ENCODE measurements around the gene FAM217A. TPM values are rescaled to one million over a fixed set of nuclear protein-coding genes. Genes with fewer than 3 reads are reported as not detected.

Gene FAM217A
- total RNA-seq, 1 experiment from 2014 or later = not detected

- Mint-ChIP-seq H3K9me3 (ENCODE audit: unreplicated experiment) (no peaks in the 10 kb centered on the region), H3K27me3 (ENCODE audit: insufficient read depth, unreplicated experiment) (no peaks in the 10 kb centered on the region), H3K27ac (ENCODE audit: unreplicated experiment) (no peak overlapping the region), H3K4me1 (ENCODE audit: low read depth, unreplicated experiment) (peaks cover 11% of the 10 kb centered on the region), H3K36me3 (ENCODE audit: insufficient read depth, unreplicated experiment) (no peaks in the 10 kb centered on the region), H3K4me3 (ENCODE audit: unreplicated experiment) (no peak overlapping the region)
- no peaks in the 10 kb centered on the region for H3K27me3 ChIP-seq (replicated peaks; ENCODE audit: control insufficient read depth, insufficient read depth, low read length)
- H3K4me3 ChIP-seq (ENCODE audit: low read depth, low read length) = no peak overlapping the region
- no TSS peak for BruUV-seq (replicated peaks)
- H3K36me3 ChIP-seq (ENCODE audit: control insufficient read depth, insufficient read depth, low read length) = no peaks in the 10 kb centered on the region
- DNase-seq = no peak
- peaks cover 7% of the 10 kb centered on the region; the same call in 1 of the 2 replicates for H3K4me1 ChIP-seq
- ChIA-PET CTCF (no interaction called here), POLR2A (no interaction called here)
- no peak for TF ChIP-seq CTCF (IDR thresholded peaks at IDR 0.05; ENCODE audit: insufficient read depth in 1 of 2, low read depth in 1 of 2, low read length in 1 of 2, severe bottlenecking in 1 of 2, unreplicated experiment in 1 of 2)
- intact Hi-C loops (cut with micrococcal nuclease; ENCODE audit: unreplicated experiment) = no loop called here
- H3K9me3 ChIP-seq = no peaks in the 10 kb centered on the region
These were observed 29.7 kb upstream of the FAM217A start for GRCh38 chr6:4108561-4109093.

- no TSS peak for BruUV-seq (replicated peaks)
- no peak for TF ChIP-seq CTCF (IDR thresholded peaks at IDR 0.05; ENCODE audit: insufficient read depth in 1 of 2, low read depth in 1 of 2, low read length in 1 of 2, severe bottlenecking in 1 of 2, unreplicated experiment in 1 of 2)
- Histone ChIP-seq H3K4me3 (ENCODE audit: low read depth, low read length) (no peak overlapping the region), H3K4me1 (peaks cover 7% of the 10 kb centered on the region; the same call in 1 of the 2 replicates), H3K27me3 (replicated peaks; ENCODE audit: control insufficient read depth, insufficient read depth, low read length) (no peaks in the 10 kb centered on the region), H3K36me3 (ENCODE audit: control insufficient read depth, insufficient read depth, low read length) (no peaks in the 10 kb centered on the region), H3K9me3 (no peaks in the 10 kb centered on the region)
- Mint-ChIP-seq H3K4me1 (ENCODE audit: low read depth, unreplicated experiment) (peaks cover 11% of the 10 kb centered on the region), H3K27ac (ENCODE audit: unreplicated experiment) (no peak overlapping the region), H3K9me3 (ENCODE audit: unreplicated experiment) (no peaks in the 10 kb centered on the region), H3K4me3 (ENCODE audit: unreplicated experiment) (no peak overlapping the region), H3K27me3 (ENCODE audit: insufficient read depth, unreplicated experiment) (no peaks in the 10 kb centered on the region), H3K36me3 (ENCODE audit: insufficient read depth, unreplicated experiment) (no peaks in the 10 kb centered on the region)
- DNase-seq = no peak
- POLR2A ChIA-PET = no interaction called here
- intact Hi-C loops (cut with micrococcal nuclease; ENCODE audit: unreplicated experiment) = no loop called here
- CTCF ChIA-PET = no interaction called here
These were observed 28.9 kb upstream of the FAM217A start for GRCh38 chr6:4107873-4108272.

- Mint-ChIP-seq H3K9me3 (ENCODE audit: unreplicated experiment) (no peaks in the 10 kb centered on the region), H3K27ac (ENCODE audit: unreplicated experiment) (no peak overlapping the region), H3K4me3 (ENCODE audit: unreplicated experiment) (no peak overlapping the region), H3K27me3 (ENCODE audit: insufficient read depth, unreplicated experiment) (no peaks in the 10 kb centered on the region), H3K36me3 (ENCODE audit: insufficient read depth, unreplicated experiment) (no peaks in the 10 kb centered on the region), H3K4me1 (ENCODE audit: low read depth, unreplicated experiment) (peaks cover 11% of the 10 kb centered on the region)
- Histone ChIP-seq H3K4me3 (ENCODE audit: low read depth, low read length) (no peak overlapping the region), H3K9me3 (no peaks in the 10 kb centered on the region), H3K27me3 (replicated peaks; ENCODE audit: control insufficient read depth, insufficient read depth, low read length) (no peaks in the 10 kb centered on the region), H3K4me1 (peaks cover 7% of the 10 kb centered on the region; the same call in 1 of the 2 replicates), H3K36me3 (ENCODE audit: control insufficient read depth, insufficient read depth, low read length) (no peaks in the 10 kb centered on the region)
- no TSS peak for BruUV-seq (replicated peaks)
- ChIA-PET POLR2A (no interaction called here), CTCF (no interaction called here)
- no peak for DNase-seq
- TF ChIP-seq CTCF (IDR thresholded peaks at IDR 0.05; ENCODE audit: insufficient read depth in 1 of 2, low read depth in 1 of 2, low read length in 1 of 2, severe bottlenecking in 1 of 2, unreplicated experiment in 1 of 2) = no peak
- intact Hi-C loops (cut with micrococcal nuclease; ENCODE audit: unreplicated experiment) = no loop called here
These were observed 27.1 kb upstream of the FAM217A start for GRCh38 chr6:4105980-4106536.
